ENCODE results near the gene ADAM11.

DNA sequence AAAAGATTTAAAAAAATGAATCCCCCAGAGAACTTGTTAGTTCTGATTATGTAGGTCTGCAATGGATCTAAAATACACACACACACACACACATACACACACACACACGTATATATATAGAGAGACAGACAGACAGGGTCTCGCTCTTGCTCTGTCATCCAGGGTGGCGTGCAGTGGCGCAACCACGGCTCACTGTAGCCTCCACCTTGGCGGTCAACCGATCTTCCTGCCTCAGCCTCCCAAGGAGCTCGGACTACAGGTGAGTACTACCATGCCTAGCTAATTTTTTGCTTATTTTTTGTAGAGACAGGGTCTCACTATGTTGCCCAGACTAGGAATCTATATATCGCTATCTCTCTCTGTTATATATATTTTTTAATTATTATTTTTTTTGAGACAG is 37.9 kb downstream of the ADAM11 start:
- TF ChIP-seq CTCF (optimal IDR thresholded peaks at IDR 0.05 in 1 of 3, IDR thresholded peaks at IDR 0.05 in 1 of 3, conservative IDR thresholded peaks at IDR 0.05 in 1 of 3; ENCODE audit: extremely low read depth in 1 of 3, insufficient read depth in 2 of 3, low read length in 3 of 3) = no peak
- no peak for TF ChIP-seq EZH2 (IDR thresholded peaks at IDR 0.05; ENCODE audit: low read length)
